GM12878 (cell line): ENCODE measurements around the gene TMUB2.

ENCODE experiments used
- BMI1 ChIP-seq: fragments of 450-650 bp; IDR thresholded peaks from 2 replicates; pipeline ENCODE4 v1.6.1; 2016; ENCODE audit warnings: mild to moderate bottlenecking, moderate library complexity, borderline replicate concordance
- CREB1 ChIP-seq: IDR thresholded peaks from 2 replicates; pipeline ENCODE4 v1.6.1; 2012; ENCODE audit warnings: low read depth, mild to moderate bottlenecking, inconsistent platforms
- CTCF ChIP-seq, 3 experiments: IDR thresholded peaks in 2 of 3; conservative IDR thresholded peaks in 1 of 3; 2 replicates each; pipeline ENCODE4 v1.5.1; 2011; ENCODE audit warnings: low read depth in 3 of 3, low read length in 3 of 3, mild to moderate bottlenecking in 3 of 3, control low read depth in 2 of 3, moderate library complexity in 2 of 3, inconsistent platforms in 1 of 3, mixed read lengths in 1 of 3; ENCODE audit not compliant: control insufficient read depth in 2 of 3, insufficient read depth in 1 of 3; ENCODE audit errors: extremely low read depth in 1 of 3
- E4F1 ChIP-seq: fragments of 450-650 bp; IDR thresholded peaks from 2 replicates; pipeline ENCODE4 v1.6.1; 2018; ENCODE audit warnings: borderline replicate concordance, mild to moderate bottlenecking; ENCODE audit not compliant: partially characterized antibody
- HSF1 ChIP-seq: fragments of 150-350 bp; IDR thresholded peaks from 2 replicates; pipeline ENCODE4 v1.6.1; 2014; ENCODE audit warnings: mild to moderate bottlenecking, low read depth, low read length
- NFIC ChIP-seq: IDR thresholded peaks from 2 replicates; pipeline ENCODE4 v1.6.1; 2012; ENCODE audit warnings: low read depth, mild to moderate bottlenecking, inconsistent platforms, low read length, moderate library complexity
- POLR2AphosphoS2 ChIP-seq: IDR thresholded peaks from 2 replicates; pipeline ENCODE4 v1.6.1; 2011; ENCODE audit warnings: low read depth, mild to moderate bottlenecking, low read length, improper control_type of control experiment, moderate library complexity
- POLR2AphosphoS5 ChIP-seq: IDR thresholded peaks from 2 replicates; pipeline ENCODE4 v1.6.1; 2011; ENCODE audit warnings: mild to moderate bottlenecking, low read length, inconsistent platforms
- SIN3A ChIP-seq: IDR thresholded peaks from 2 replicates; pipeline ENCODE4 v1.6.1; 2012; ENCODE audit warnings: low read depth, low read length, improper control_type of control experiment
- SUPT20H ChIP-seq: IDR thresholded peaks from 2 replicates; pipeline ENCODE4 v1.6.1; 2011; ENCODE audit warnings: low read depth, mild to moderate bottlenecking, low read length, moderate library complexity, borderline replicate concordance; ENCODE audit not compliant: control insufficient read depth
- TCF12 ChIP-seq: IDR thresholded peaks from 2 replicates; pipeline ENCODE4 v1.6.1; 2011; ENCODE audit warnings: low read depth, mild to moderate bottlenecking, low read length

GRCh38 chr17:44241106-44241624 is 54.4 kb downstream of the TMUB2 start:
- no peak for TF ChIP-seq POLR2AphosphoS2
- TF ChIP-seq SUPT20H, result no peak
- no peak for TF ChIP-seq E4F1
- no peak for TF ChIP-seq CTCF (IDR thresholded peaks at IDR 0.05 in 2 of 3, conservative IDR thresholded peaks at IDR 0.05 in 1 of 3; ENCODE audit: control insufficient read depth in 2 of 3, extremely low read depth in 1 of 3, insufficient read depth in 1 of 3, low read depth in 3 of 3, low read length in 3 of 3)
- TF ChIP-seq POLR2AphosphoS5, result no peak
- no peak for TF ChIP-seq HSF1
- TF ChIP-seq TCF12, result no peak
- TF ChIP-seq BMI1, result no peak
- no peak for TF ChIP-seq SIN3A
- no peak for TF ChIP-seq CREB1
- TF ChIP-seq NFIC, result no peak
